ENCODE measurements around the gene TDRD7.
"Not testable (repeated sequence)": the region's sequence is repeated elsewhere in the genome, so short reads cannot be mapped to it uniquely, and the experiment has no call there.

The TDRD7 gene

DNA sequence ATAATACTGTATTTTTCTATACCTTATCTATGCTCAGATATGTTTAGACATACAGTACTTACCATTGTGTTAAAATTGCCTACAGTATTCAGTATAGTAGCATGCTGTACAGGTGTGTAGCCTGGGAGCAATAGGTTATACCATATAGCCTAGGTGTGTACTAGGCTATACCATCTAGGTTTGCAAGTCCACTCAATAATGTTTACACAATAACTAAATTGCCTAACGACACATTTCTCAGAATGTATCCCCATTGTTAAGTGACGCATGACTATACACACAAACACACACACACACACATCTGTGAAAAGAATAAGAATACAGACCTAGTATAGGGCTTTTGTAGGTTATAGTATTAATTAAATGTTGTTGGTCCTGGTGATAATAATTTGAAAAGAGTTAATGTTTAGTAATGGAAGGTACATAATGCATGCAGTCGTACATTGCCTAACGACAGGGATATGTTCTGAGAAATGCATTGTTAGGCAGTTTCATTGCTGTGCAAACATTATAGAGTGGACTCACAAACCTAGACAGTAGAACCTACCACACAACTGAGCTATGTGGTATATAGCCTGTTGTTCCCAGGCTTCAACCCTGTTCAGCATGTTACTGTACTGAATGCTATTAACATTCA lies 13.6 kb downstream of the TDRD7 start:
- DNase-seq (ENCODE audit: low spot score) = no peak

DNA sequence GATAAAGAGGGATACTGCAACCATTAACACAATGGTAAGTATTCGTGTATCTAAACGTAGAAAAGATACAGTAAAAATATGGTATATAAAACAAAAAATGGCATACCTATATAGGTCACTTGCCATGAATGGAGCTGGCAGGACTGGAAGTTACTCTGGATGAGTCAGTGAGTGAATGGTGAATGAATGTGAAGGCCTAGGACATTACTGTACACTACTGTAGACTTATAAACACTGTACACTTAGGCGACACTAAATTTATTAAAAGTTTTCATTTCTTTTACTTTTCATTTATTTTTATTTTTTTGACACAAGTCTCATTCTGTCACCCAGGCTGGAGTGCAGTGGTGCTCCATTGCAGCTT lies 14.1 kb downstream of the TDRD7 start:
- no peak for DNase-seq (ENCODE audit: low spot score)

DNA sequence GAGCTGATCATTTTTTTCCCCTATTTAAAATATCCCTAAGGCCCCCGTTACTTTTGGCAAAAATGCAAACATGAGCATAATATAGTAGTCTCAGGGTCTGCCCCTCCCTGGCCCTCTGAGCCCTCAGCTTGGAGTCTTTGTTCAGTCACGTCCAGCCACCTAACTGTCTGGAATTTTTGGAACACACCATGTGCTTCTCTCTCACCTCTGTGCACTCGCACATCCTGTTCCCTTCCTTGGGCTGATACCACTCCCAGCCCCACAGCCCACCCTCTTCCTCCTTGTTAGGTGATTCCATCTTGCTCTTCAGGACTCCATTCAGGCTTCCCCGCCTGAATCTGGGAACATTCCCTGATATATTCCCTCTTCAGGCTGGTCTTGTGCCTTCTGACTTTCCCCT lies 16.0 kb downstream of the TDRD7 start:
- no peak for DNase-seq (ENCODE audit: low spot score)

DNA sequence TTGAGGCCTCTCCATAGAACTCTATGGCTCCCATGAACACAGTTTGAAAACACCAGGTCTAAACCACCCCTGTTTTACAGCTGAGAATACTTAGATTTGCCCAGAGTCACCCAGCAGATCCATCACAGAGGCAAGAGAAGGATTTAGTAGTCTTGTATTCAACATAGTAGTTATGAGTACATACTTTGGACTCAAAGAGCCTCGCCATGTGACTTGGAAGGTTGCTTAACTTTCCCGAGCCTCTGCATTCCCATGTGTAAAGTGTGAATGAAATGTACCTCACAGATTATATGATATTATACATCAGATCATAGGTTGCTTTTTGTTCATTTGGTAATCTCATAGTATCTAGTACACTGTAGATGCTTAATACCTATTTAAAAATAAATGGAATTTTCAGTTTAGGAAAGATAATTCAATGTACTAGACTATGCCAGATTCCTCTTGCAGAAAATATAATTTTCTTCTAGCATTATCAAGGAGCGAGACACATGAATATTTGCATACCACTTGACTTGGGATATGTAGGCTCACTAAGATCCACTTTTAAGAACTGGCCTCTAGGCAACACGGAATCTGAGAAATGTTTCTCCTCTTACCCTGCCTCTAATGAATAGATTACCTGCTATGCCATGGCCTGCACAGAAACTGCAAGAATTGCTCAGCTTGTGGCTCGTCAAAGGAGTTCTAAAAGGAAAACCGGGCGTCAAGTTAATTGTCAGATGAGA lies 18.6 kb downstream of the TDRD7 start:
- DNase-seq (ENCODE audit: low spot score) = no peak

- no peak for DNase-seq (ENCODE audit: low spot score)
These were observed 19.1 kb downstream of the TDRD7 start for GRCh38 chr9:97431044-97431441.

DNA sequence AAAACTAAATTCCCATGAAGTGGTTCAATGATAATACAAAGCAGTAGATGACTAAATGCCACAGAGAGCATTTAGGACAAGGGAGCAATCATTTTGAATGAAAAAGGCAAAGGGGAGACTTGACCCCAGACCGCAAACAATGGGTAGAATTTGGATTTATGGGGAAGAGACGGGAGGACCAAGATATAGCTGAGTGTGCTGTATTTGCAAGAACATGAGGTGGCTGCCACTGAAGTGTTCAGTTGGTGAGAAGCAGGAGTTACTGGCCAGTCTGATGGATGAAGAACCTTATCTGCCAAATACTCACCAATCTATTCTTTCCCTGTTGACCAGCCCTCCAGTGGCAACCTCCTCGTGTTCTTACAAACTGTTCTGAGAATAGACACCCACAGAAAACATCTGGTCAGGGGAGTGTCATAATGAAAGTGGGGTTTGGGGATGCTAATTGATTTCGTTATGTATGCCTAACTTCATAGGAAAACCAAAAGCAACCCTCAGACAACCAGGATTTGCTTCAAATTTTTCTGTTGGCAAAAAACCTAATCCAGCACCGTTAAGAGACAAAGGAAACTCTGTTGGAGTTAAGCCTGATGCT lies 19.8 kb downstream of the TDRD7 start:
- no peak for DNase-seq (ENCODE audit: low spot score)

- no peak for DNase-seq (ENCODE audit: low spot score)
These were observed 25.2 kb downstream of the TDRD7 start for GRCh38 chr9:97437051-97437600.

GRCh38 chr9:97438257-97438656 lies 26.4 kb downstream of the TDRD7 start:
- no peak for DNase-seq (ENCODE audit: low spot score)

GRCh38 chr9:97438666-97439065 lies 26.8 kb downstream of the TDRD7 start:
- no peak for DNase-seq (ENCODE audit: low spot score)

DNA sequence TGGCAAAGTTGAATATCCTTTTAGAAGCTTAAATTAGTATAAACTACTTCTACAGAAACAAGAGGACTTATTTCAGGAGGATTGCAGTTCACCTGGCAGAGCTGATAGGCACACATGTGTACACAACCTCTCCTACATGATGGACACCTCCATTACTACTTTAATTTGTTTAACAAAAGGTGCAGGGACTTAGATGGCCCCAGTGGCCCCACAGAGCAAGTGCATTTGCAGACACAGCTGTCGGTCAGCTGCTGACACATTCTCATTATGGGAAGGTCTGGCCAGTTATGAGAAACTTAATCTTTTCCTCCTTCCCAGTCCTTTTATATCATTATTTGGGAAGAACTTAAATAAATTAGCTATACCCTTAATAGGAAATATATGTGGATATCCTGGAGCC lies 28.3 kb downstream of the TDRD7 start:
- DNase-seq (ENCODE audit: low spot score) = no peak

- no peak for DNase-seq (ENCODE audit: low spot score)
These were observed 29.8 kb downstream of the TDRD7 start for GRCh38 chr9:97441729-97442128.

DNA sequence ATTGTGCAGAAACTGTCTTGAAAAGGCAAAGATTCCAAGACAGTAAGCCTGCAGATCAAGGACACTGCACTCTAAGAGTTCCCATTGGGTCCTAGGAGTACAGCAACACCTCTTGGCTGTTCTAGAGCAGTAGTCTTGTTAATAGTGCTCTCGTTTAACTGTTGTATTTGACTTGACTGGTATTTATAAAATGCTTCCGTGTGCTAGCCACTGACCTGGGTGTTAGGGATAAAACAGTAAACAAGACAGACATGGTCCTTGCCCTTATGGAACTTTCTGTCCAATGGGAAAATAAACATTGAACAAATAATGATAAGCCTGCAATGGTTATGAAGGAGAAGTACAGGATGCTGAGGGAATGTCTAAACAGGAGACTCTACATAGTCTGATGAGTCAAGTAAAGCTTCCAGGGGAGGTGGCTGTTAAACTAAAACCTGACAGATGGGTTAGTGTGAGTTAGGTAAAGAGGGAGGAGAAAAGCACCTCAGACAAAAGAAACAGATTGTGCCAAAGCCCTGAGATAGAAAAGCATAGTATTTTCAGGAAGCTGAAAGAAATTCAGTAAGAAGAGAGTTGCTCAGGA lies 33.3 kb downstream of the TDRD7 start:
- DNase-seq (ENCODE audit: low spot score) = no peak

- DNase-seq (ENCODE audit: low spot score) = no peak
These were observed 35.1 kb downstream of the TDRD7 start for GRCh38 chr9:97447001-97447400.

DNA sequence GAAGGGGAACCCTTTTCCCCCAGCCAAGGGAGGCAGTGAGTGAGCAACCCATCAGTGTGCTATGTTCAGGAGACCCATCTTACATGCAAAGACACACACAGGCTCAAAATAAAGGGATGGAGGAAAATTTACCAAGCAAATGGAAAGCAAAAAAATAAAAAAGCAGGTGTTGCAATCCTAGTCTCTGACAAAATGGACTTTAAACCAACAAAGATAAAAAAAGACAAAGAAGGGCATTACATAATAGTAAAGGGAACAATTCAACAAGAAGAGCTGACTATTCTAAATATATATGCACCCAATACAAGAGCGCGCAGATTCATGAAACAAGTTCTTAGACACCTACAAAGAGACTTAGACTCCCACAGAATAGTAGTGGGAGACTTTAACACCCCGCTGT lies 41.7 kb downstream of the TDRD7 start:
- DNase-seq (ENCODE audit: low spot score) = not testable (repeated sequence)

DNA sequence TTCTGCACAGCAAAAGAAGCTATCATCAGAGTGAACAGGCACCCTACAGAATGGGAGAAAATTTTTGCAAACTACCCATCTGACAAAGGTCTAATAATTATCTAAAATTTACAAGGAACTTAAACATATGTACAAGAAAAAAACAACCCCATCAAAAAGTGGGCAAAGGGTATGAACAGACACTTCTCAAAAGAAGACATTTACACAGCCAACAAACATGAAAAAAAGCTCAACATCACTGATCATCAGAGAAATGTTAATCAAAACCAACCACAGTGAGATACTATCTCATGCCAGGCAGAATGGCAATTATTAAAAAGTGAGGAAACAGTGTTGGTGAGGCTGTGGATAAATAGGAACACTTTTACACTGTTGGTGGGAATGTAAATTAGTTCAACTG lies 44.9 kb downstream of the TDRD7 start:
- not testable (repeated sequence) for DNase-seq (ENCODE audit: low spot score)

GRCh38 chr9:97459326-97459725 lies 47.4 kb downstream of the TDRD7 start:
- DNase-seq (ENCODE audit: low spot score) = no peak

GRCh38 chr9:97462159-97462558 lies 50.3 kb downstream of the TDRD7 start:
- no peak for DNase-seq (ENCODE audit: low spot score)

DNA sequence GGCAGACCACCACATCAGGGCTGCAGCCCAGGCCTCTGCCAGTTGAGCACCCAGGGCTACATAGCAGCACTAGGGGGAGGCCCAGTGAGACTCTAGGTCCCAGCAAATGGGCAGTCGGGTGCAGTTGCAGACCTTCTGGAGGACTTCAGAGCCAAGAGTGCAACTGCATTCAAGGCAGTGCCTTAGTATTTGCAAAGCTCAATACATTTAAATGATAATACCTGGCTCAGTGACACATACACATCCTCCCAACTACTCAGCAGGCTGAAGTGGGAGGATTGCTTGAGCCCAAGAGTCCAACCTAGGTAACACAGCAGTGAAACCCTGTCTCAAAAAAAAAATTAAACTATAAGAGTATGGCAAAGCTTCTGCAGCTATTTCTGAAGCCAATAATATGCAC lies 51.0 kb downstream of the TDRD7 start:
- DNase-seq (ENCODE audit: low spot score) = no peak

- DNase-seq (ENCODE audit: low spot score) = peak; percentile 70
These were observed 57.0 kb downstream of the TDRD7 start for GRCh38 chr9:97468658-97469448.

DNA sequence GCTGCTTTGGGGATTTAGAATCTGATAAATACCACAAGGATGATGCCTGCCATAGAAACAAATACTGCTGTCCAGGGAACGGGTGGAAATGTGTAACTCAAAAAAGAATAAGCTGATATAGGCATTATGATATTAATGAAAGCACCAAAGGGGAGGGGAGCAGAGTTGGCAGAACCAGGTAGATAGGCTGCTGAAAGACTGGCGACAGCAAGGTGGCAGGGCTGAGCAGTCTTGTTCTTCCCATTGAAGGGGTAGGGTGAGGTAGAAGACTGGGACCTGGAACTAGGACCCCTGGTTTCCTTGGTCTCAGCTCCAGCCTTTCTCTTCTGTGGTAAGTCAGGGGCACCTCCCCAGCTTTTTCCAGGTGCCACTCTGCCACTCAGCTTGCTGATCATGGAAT lies 58.2 kb downstream of the TDRD7 start:
- DNase-seq (ENCODE audit: low spot score) = peak; percentile 10

GRCh38 chr9:97473717-97474116 lies 61.8 kb downstream of the TDRD7 start:
- DNase-seq (ENCODE audit: low spot score) = no peak

DNA sequence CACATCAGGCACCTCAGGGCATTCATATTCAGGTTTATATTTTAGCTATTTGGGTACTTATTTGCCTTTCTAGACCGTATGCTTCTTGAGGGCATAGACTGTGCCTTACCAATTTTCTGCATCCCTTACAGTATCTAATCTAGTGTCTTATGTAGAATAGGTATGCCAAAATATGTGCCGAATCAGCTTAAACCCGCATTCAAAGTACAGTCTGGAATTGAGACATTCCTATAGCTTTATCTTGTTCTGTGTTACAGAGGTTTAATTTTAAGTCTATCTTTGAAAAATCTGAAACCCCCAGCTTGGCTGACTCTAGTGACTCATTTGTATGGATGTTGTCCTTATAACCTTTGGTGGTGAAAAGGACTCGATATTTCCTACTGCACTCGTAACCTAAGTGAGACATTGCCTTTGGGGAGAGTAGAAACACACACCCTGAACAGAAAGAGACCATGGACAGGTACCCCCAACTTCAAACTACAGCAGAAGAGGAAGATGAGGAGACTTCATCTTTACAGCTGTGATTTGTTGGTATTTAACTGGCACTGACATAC lies 62.6 kb downstream of the TDRD7 start:
- no peak for DNase-seq (ENCODE audit: low spot score)
